ENCODE measurements around the gene LRRC3.
A peak's percentile ranks its signal among the peaks of the same experiment; 100 is the strongest.

Gene LRRC3

DNA sequence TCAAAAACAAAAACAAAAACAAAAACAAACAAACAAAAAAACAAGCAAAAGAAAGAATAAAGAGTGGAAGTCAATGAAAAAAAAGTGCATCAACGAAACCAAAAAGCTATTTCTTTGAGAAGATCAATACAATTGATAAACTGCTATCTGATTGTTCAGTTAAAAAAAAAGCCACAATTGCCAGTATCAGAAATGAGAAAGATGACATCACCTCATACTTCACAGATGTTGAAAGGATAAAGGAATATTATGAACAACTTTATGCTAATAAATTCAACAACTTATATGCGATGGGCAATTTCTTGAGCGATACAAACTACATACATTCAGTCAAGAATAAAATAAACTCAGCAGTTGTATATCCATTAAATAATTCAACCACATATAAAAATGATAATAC is 2.2 kb upstream of the LRRC3 start:
- Histone ChIP-seq H3K36me3 (ENCODE audit: insufficient read depth) (no peaks in the 10 kb centered on the region), H3K4me3 (IDR thresholded peaks at IDR 0.05; ENCODE audit: insufficient read depth, low read depth, low read length) (no peak overlapping the region), H3K4me1 (ENCODE audit: low read depth, poor library complexity, severe bottlenecking) (no peaks in the 10 kb centered on the region), H3K9ac (no peak overlapping the region), H3K27me3 (ENCODE audit: insufficient read depth, low read depth) (peaks cover 80% of the 10 kb centered on the region), H2AFZ (ENCODE audit: low read depth) (no peak overlapping the region), H4K20me1 (ENCODE audit: insufficient read depth) (no peaks in the 10 kb centered on the region), H3K4me2 (no peak overlapping the region), H3K79me2 (ENCODE audit: insufficient read depth, low read depth) (no peaks in the 10 kb centered on the region), H3K27ac (no peak overlapping the region)
- TF ChIP-seq CTCF (conservative IDR thresholded peaks at IDR 0.05; ENCODE audit: low read depth, low read length) = no peak

GRCh38 chr21:44454058-44454457 is 1.3 kb upstream of the LRRC3 start:
- H3K36me3 ChIP-seq (ENCODE audit: insufficient read depth) = no peaks in the 10 kb centered on the region
- H3K79me2 ChIP-seq (ENCODE audit: insufficient read depth, low read depth) = no peaks in the 10 kb centered on the region
- H3K27me3 ChIP-seq (ENCODE audit: insufficient read depth, low read depth) = peaks cover 70% of the 10 kb centered on the region
- H3K4me2 ChIP-seq = no peak overlapping the region
- H3K4me1 ChIP-seq (ENCODE audit: low read depth, poor library complexity, severe bottlenecking) = no peaks in the 10 kb centered on the region
- H3K9ac ChIP-seq = no peak overlapping the region
- no peaks in the 10 kb centered on the region for H4K20me1 ChIP-seq (ENCODE audit: insufficient read depth)
- H2AFZ ChIP-seq (ENCODE audit: low read depth) = no peak overlapping the region
- no peak overlapping the region for H3K4me3 ChIP-seq (IDR thresholded peaks at IDR 0.05; ENCODE audit: insufficient read depth, low read depth, low read length)
- H3K27ac ChIP-seq = no peak overlapping the region
- no peak for TF ChIP-seq CTCF (conservative IDR thresholded peaks at IDR 0.05; ENCODE audit: low read depth, low read length)

DNA sequence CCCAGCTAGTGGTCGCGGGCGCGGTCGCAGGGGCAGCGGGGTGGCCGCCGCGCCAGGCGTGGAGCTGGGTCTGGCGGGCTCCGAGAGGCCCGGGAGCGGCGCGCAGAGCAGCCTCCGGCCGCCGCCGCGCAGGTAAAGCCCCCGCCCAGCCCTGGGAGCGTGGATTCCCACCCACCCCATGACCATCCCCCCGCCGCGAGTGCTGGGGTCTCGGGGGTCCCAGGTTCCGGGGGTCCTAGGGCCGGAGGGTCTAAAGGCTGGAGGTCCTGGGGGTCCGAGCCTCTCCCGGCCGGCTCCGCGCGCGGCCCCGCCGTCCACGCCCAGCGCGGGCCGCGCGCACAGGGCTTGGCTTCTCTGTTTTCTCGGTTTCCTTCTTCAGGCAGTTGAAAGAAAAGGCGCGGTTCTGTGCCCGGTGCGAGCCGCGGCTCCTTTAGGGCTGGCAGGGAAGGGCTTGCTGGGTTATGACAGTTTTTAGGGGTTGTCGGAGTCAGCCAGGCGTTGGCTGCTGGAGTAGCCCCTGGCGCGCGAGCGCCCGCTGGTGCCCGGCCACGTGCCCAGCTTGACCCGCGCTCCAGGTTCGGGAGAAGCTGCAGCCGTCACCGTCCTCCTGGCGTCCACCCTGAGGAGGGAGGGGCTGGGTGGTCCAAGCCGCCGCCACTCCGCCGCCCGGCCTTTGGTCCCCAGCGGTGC is 359 bp downstream of the LRRC3 start:
- H3K4me1 ChIP-seq (ENCODE audit: low read depth, poor library complexity, severe bottlenecking) = no peaks in the 10 kb centered on the region
- H3K27me3 ChIP-seq (ENCODE audit: insufficient read depth, low read depth) = peaks cover 61% of the 10 kb centered on the region
- H3K36me3 ChIP-seq (ENCODE audit: insufficient read depth) = no peaks in the 10 kb centered on the region
- no peak overlapping the region for H3K9ac ChIP-seq
- H3K4me2 ChIP-seq = no peak overlapping the region
- no peak overlapping the region for H3K27ac ChIP-seq
- no peaks in the 10 kb centered on the region for H4K20me1 ChIP-seq (ENCODE audit: insufficient read depth)
- H3K79me2 ChIP-seq (ENCODE audit: insufficient read depth, low read depth) = no peaks in the 10 kb centered on the region
- peak overlapping the region; percentile 34; the same call in 1 of the 2 replicates for H2AFZ ChIP-seq (ENCODE audit: low read depth)
- no peak overlapping the region for H3K4me3 ChIP-seq (IDR thresholded peaks at IDR 0.05; ENCODE audit: insufficient read depth, low read depth, low read length)
- TF ChIP-seq CTCF (conservative IDR thresholded peaks at IDR 0.05; ENCODE audit: low read depth, low read length) = no peak

GRCh38 chr21:44456214-44456914 is 1.1 kb downstream of the LRRC3 start:
- Histone ChIP-seq H3K27me3 (ENCODE audit: insufficient read depth, low read depth) (peaks cover 60% of the 10 kb centered on the region), H4K20me1 (ENCODE audit: insufficient read depth) (no peaks in the 10 kb centered on the region), H3K36me3 (ENCODE audit: insufficient read depth) (no peaks in the 10 kb centered on the region), H3K4me1 (ENCODE audit: low read depth, poor library complexity, severe bottlenecking) (no peaks in the 10 kb centered on the region), H3K4me3 (IDR thresholded peaks at IDR 0.05; ENCODE audit: insufficient read depth, low read depth, low read length) (no peak overlapping the region), H2AFZ (ENCODE audit: low read depth) (no peak overlapping the region), H3K9ac (no peak overlapping the region), H3K79me2 (ENCODE audit: insufficient read depth, low read depth) (no peaks in the 10 kb centered on the region), H3K4me2 (no peak overlapping the region), H3K27ac (no peak overlapping the region)
- TF ChIP-seq CTCF (conservative IDR thresholded peaks at IDR 0.05; ENCODE audit: low read depth, low read length) = no peak
